ENCODE results near the gene ZNF730. TPM values are rescaled to one million over a fixed set of nuclear protein-coding genes. Genes with fewer than 3 reads are reported as not detected.
"Not testable (repeated sequence)": the region's sequence is repeated elsewhere in the genome, so short reads cannot be mapped to it uniquely, and the experiment has no call there.

ZNF730 gene
- total RNA-seq, 2 experiments from 2014 or later: 1.3 to 2.9 TPM

DNA sequence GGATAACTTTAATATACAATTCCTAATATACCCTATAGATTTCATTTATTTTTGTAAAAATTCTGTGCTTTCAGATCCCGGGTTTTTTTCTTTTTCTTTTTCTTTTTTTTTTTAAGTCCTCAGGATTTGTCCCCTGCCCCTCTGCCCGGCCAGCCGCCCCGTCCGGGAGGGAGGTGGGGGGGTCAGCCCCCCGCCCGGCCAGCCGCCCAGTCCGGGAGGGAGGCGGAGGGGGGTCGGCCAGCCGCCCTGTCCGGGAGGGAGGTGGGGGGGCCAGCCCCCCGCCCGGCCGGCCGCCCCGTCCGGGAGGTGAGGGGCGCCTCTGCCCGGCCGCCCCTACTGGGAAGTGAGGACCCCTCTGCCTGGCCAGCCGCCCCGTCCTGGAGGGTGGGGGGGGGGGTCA is 17.4 kb downstream of the ZNF730 start:
- H3K27ac Mint-ChIP-seq; POLR2A ChIA-PET; H3K27me3 Mint-ChIP-seq (ENCODE audit: low read depth); H3K4me3 Mint-ChIP-seq; DNase-seq; ATAC-seq; CTCF ChIA-PET; H3K4me1 Mint-ChIP-seq (ENCODE audit: low read depth); H3K36me3 Mint-ChIP-seq (ENCODE audit: low read depth): not testable (repeated sequence)
- H3K9me3 Mint-ChIP-seq (ENCODE audit: insufficient read depth): peaks cover 30% of the 10 kb centered on the region

GRCh38 chr19:23145617-23146415 is 29.0 kb downstream of the ZNF730 start:
- no peak for DNase-seq
- peaks cover 11% of the 10 kb centered on the region for H3K36me3 Mint-ChIP-seq (ENCODE audit: low read depth)
- no peaks in the 10 kb centered on the region for H3K27me3 Mint-ChIP-seq (ENCODE audit: low read depth)
- H3K27ac Mint-ChIP-seq: no peak overlapping the region
- H3K4me3 Mint-ChIP-seq: no peak overlapping the region
- ChIA-PET POLR2A (no interaction called here), CTCF (no interaction called here)
- H3K4me1 Mint-ChIP-seq (ENCODE audit: low read depth): no peaks in the 10 kb centered on the region
- ATAC-seq: no peak
- peaks cover 41% of the 10 kb centered on the region for H3K9me3 Mint-ChIP-seq (ENCODE audit: insufficient read depth)

GRCh38 chr19:23160766-23161165 is 43.9 kb downstream of the ZNF730 start:
- Mint-ChIP-seq H3K27ac (no peak overlapping the region), H3K4me1 (ENCODE audit: low read depth) (no peaks in the 10 kb centered on the region), H3K27me3 (ENCODE audit: low read depth) (no peaks in the 10 kb centered on the region), H3K4me3 (no peak overlapping the region), H3K36me3 (ENCODE audit: low read depth) (peaks cover 3% of the 10 kb centered on the region), H3K9me3 (ENCODE audit: insufficient read depth) (peaks cover 38% of the 10 kb centered on the region)
- POLR2A ChIA-PET: no interaction called here
- ATAC-seq: no peak
- no peak for DNase-seq
- CTCF ChIA-PET: no interaction called here

GRCh38 chr19:23168286-23168685 is 51.5 kb downstream of the ZNF730 start:
- ATAC-seq; DNase-seq; CTCF ChIA-PET; POLR2A ChIA-PET; H3K36me3 Mint-ChIP-seq (ENCODE audit: low read depth); H3K4me1 Mint-ChIP-seq (ENCODE audit: low read depth); H3K27me3 Mint-ChIP-seq (ENCODE audit: low read depth); H3K27ac Mint-ChIP-seq; H3K4me3 Mint-ChIP-seq: not testable (repeated sequence)
- H3K9me3 Mint-ChIP-seq (ENCODE audit: insufficient read depth): peaks cover 19% of the 10 kb centered on the region

DNA sequence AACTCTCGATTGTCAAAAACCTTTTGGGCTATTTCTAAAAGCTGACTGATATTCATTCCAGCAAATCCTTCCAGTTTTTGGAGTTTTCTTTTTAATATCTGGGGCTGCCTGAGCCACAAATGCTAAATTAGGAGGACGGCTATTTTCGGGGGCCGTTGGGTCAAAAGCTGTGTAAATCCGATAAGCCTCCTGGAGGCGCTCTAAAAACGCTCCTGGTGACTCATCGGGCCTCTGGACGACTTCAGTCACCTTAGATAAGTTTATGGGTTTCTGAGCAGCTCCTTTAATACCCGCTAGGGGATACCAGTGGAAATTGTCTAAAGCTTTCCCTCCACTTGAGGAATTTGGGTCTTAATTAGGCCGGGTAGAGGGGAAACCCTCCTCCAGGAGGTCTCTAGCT is 66.4 kb downstream of the ZNF730 start:
- Mint-ChIP-seq H3K36me3 (ENCODE audit: low read depth) (peaks cover 6% of the 10 kb centered on the region), H3K4me3 (no peak overlapping the region), H3K27ac (no peak overlapping the region), H3K4me1 (ENCODE audit: low read depth) (no peaks in the 10 kb centered on the region), H3K27me3 (ENCODE audit: low read depth) (no peaks in the 10 kb centered on the region), H3K9me3 (ENCODE audit: insufficient read depth) (peaks cover 42% of the 10 kb centered on the region)
- DNase-seq: no peak
- CTCF ChIA-PET: no interaction called here
- no peak for ATAC-seq
- POLR2A ChIA-PET: no interaction called here

DNA sequence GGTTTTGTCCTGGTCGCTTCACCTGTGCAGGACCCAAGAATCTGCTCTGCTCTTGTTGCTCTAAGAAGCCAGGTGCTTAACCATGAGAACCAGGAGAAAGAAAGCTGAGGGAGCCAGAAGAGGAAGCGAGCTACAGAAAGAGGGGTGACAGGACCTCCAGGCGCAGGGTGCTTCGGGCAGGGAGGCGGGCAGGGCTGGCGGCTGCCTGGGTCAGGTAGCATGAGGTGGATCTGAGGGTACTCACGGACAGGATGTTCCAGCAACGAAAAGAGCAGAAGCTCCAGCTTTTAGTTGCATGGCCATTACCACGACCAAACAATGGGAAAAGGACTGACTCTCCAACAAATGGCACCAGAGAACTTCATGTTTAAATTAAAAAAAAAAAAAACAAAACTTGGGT is 73.5 kb downstream of the ZNF730 start:
- ChIA-PET POLR2A (no interaction called here), CTCF (no interaction called here)
- Mint-ChIP-seq H3K9me3 (ENCODE audit: insufficient read depth) (peaks cover 26% of the 10 kb centered on the region), H3K27me3 (ENCODE audit: low read depth) (no peaks in the 10 kb centered on the region), H3K4me3 (no peak overlapping the region), H3K4me1 (ENCODE audit: low read depth) (no peaks in the 10 kb centered on the region), H3K27ac (no peak overlapping the region), H3K36me3 (ENCODE audit: low read depth) (peaks cover 3% of the 10 kb centered on the region)
- DNase-seq: no peak
- ATAC-seq: no peak

Other genes starting within 250 kb of the ZNF730 start
- not detected for gene ZNF728, start 113.8 kb upstream of the ZNF730 start, total RNA-seq
- 10 to 100 TPM; 16.1 to 17.4 TPM for gene ZNF724, start 133.4 kb downstream of the ZNF730 start, total RNA-seq